SW480 (cell line): ENCODE data around the gene FADS6.

ENCODE experiments used
- DNase-seq: peaks from one replicate; pipeline ENCODE4 v3.0.0-alpha.2; 2016; ENCODE audit warnings: low spot score

Gene FADS6

GRCh38 chr17:74868908-74869255 is 24.6 kb downstream of the FADS6 start:
- DNase-seq = no peak

GRCh38 chr17:74868251-74868907 is 25.1 kb downstream of the FADS6 start:
- DNase-seq = no peak

- DNase-seq = no peak
Measured at GRCh38 chr17:74866198-74866835, 27.1 kb downstream of the FADS6 start.

- DNase-seq = no peak
Measured at GRCh38 chr17:74865504-74866197, 27.8 kb downstream of the FADS6 start.

GRCh38 chr17:74864866-74865395 is 28.5 kb downstream of the FADS6 start:
- DNase-seq = peak; percentile 49

- DNase-seq = no peak
Measured at GRCh38 chr17:74864297-74864865, 29.1 kb downstream of the FADS6 start.

GRCh38 chr17:74863420-74864296 is 29.8 kb downstream of the FADS6 start:
- DNase-seq = no peak

GRCh38 chr17:74862919-74863318 is 30.5 kb downstream of the FADS6 start:
- no peak for DNase-seq

- DNase-seq = peak; percentile 42
Measured at GRCh38 chr17:74862108-74862901, 31.1 kb downstream of the FADS6 start.

GRCh38 chr17:74861662-74862107 is 31.7 kb downstream of the FADS6 start:
- no peak for DNase-seq

GRCh38 chr17:74860872-74861661 is 32.4 kb downstream of the FADS6 start:
- DNase-seq = no peak

GRCh38 chr17:74860229-74860871 is 33.1 kb downstream of the FADS6 start:
- no peak for DNase-seq

- DNase-seq = no peak
Measured at GRCh38 chr17:74859459-74860228, 33.8 kb downstream of the FADS6 start, which contains the start of gene GRIN2C. GRIN2C (minus strand) TSS chr17:74859885; CDS start chr17:74855092, 4,793 bp downstream.

GRCh38 chr17:74858672-74859458 is 34.6 kb downstream of the FADS6 start:
- DNase-seq = no peak

GRCh38 chr17:74857191-74857590 is 36.2 kb downstream of the FADS6 start:
- DNase-seq = no peak

- no peak for DNase-seq
Measured at GRCh38 chr17:74856112-74856511, 37.3 kb downstream of the FADS6 start.

GRCh38 chr17:74855323-74855722 is 38.1 kb downstream of the FADS6 start:
- DNase-seq = no peak

- DNase-seq = no peak
Measured at GRCh38 chr17:74854792-74855191, 38.6 kb downstream of the FADS6 start.
